Effector CD4-positive, alpha-beta T cell (primary cell): ENCODE results near the gene PRLH.
"Not testable (repeated sequence)": the region's sequence is repeated elsewhere in the genome, so short reads cannot be mapped to it uniquely, and the experiment has no call there.

Experiments used
- DNase-seq: peaks from one replicate; pipeline ENCODE4 v3.0.0-alpha.2; 2020

Gene PRLH

DNA sequence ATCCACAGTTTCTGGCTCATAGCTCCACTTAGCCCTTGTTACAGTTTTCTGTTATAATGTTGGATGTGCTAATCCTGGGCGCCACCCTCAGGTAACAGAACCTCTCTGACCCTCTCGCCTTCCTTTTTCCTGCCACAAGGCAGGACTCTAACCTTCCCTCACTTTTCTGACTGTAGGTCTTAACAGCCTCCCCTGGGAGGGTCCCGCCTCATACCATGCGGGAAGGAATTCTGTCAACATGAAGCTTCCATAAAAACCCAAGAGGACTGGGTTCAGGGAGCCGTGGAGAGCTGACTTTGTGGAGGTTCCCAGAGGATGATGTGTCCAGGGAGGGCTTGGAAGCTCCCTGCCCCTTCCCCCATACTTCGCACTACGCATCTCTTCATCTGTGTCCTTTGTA, 36.0 kb downstream of the PRLH start:
- no peak for DNase-seq

DNA sequence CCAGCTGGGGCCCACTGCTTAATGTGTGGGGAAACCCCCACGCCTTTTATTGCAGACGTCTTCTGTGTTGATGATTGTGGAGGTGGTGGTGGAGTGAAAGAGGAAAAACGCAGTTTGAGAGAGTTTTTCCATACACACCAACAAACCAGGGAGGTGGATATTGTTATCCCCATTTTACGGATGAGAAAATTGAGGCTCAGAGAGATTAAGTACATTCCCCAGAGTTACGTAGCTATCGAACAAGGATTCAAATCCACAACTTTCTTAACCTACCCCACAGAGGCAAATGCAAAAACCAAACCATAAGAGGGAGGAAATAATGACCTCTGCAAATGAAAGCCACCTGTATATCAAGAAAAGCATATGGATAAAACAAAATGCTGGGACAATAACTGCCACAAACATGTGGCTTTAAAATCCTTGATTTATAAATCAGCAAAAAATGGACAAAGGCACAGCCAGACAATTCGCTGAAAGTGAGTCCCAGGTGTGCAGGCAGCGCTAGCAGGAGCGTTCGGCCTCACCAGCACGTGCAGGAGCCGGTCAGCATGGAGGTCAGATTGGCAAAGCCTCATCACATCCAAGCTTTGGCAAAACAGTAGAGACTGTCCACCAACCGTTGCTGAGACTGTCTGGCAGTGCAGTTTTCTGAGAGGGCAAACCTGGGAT, 36.8 kb downstream of the PRLH start:
- DNase-seq: no peak

DNA sequence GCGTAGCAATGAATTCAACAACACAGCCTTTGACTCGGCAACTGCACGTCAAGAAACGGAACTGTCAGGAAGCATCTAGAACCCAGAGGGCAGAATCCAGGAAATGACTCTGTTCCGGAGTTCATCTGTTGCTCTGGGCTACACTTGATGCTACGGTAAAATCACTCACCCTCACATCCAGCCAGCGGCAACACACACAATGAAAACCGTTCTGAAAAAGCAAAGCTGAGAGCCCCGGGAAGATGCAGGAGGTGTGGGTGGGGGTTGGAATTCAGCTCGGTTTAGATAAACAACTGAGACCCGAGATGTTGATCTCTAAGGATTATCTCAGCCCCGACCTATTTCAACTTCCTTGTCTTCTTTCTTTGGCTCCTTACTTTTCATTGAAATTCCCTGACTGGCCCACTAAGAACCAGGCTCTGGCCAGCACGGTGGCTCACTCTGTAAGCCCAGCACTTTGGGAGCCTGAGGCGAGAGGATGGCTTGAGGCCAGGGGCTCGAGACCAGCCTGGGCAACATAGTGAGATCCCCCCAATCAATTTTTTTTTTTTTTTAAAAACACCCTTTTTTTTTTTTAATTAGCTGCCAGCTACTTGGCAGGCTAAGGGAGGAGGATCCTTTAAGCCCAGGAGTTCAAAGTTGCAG, 37.5 kb downstream of the PRLH start:
- DNase-seq: peak; percentile 47

DNA sequence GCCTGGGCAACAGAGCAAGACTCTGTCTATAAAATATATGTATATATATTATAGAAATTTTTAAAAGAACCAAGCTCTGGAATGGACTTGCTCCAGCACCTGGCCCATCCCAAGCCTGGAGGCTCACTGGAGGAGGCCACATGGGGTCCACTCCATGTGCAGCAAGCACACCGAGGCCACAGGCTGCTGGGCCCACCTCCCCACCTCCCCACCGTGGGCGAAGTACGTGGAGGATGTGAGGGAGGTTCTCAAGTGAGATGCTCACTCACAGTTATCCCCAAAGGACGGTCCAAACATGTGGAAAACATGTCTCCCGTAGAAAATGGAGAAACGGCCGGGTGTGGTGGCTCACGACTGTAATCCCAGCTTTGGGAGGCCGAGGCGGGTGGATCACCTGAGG, 38.0 kb downstream of the PRLH start:
- DNase-seq: no peak

DNA sequence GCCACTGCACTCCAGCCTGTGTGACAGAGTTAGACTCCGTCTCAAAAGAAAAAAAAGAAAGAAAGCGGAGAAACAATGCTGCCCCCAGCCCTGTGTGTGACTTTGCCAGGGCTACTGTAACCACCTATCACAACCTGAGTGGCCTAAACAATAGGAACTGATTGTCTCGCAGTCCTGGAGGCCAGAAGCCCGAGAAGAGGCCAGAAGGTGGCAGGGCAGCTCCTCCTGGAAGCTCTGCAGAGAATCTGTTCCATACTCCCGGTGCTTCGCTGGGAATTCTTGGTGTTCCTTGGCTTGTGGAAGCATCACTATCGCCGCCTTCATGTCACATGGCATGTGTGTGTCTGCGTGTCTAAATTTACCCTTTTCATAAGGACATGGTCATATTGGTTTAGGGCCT, 38.6 kb downstream of the PRLH start:
- DNase-seq: no peak

DNA sequence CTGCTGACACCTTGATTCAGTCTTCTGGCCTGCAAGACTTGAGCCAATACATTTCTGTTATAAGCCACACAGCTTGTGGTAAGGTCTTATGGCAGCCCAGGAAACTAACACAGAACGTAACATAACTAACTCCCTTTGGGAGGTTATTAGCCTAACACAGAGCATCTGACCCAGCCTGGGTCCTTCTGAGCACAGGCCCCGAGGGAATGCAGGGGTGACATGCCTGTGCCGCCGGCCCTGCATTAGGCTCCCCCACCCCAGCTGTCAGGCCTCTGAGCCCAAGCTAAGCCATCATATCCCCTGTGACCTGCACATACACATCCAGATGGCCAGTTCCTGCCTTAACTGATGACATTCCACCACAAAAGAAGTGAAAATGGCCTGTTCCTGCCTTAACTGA, 40.1 kb downstream of the PRLH start:
- DNase-seq: not testable (repeated sequence)

DNA sequence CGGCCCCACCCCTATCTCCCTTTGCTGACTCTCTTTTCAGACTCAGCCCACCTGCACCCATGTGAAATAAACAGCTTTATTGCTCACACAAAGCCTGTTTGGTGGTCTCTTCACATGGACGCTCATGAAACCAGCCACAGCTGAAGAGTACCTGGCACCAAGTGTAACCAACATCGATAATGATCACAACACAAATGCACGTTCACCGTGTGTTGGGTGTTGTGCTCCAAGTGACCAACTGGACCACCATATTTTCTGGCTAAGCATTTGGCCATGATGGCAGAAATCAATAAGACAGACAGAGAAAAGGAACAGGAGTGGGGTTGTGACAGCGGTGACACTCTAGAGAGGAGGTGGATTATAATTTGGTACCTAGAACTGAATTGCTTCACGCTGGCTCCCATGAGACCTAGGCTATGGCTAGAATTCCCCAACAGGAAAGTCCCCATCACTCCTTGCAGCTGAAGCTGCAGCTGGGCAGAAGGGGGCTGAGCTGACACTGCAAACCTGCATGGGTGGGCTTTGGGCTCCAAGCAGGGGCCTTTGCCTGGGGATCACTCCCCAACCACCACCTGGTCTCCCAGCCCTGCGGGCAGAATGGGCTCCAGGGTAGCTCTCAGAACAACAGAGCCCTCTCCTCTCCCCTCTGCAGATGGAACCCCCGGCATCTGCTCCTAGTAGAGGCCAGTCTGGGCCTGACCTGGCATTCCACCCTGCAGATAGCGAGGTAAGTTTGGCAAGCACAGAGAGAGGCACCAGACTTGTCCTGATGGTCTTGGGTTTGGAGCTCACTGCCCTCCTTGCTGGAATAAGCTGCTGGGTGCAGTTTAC, 46.4 kb downstream of the PRLH start:
- no peak for DNase-seq

DNA sequence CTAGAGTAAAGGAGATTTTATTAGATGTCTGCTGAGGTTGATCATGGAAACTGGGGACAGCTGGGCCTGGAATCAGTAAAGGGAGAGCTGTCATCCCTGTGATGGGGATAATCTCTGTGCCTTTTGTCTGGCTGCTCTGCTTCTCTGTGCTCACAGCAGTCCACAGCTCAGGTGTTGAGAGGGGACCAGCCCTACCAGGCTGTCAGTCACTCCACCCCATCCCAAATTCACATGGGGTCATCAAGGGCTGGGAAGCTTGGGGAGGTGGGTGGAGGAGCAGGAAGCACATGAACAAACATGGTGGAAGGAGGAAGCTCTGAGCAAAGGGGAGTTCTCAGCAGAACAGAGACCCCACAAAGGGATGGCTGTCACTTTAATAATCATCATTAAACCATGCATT, 47.3 kb downstream of the PRLH start:
- no peak for DNase-seq

DNA sequence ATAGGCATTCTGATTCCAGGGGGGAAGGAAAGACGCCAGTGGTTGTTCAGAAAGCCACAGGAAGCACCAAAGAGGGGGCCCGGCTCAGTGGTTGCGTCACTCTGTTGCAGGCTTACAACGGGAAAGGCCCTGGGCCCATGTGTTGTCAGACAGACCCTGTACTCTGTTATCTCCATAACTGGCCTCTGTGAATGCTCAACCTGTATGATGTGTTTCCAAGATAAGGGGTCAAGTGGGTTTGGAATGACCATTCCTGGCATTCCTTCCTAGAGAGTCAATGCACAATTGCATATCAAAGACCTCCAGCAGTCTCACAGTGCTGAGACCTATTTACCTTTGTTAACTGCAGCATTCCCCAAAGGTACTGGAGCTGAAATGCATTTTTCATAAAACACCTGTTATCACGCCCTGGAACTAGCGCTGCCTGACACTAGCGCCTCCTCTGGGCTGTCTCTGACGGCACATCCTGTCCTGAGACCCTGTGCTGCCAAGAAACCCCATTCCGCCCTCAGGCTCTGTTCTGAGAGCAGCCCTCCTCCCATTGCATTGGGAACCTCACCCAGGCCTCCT, 47.9 kb downstream of the PRLH start:
- DNase-seq: no peak

DNA sequence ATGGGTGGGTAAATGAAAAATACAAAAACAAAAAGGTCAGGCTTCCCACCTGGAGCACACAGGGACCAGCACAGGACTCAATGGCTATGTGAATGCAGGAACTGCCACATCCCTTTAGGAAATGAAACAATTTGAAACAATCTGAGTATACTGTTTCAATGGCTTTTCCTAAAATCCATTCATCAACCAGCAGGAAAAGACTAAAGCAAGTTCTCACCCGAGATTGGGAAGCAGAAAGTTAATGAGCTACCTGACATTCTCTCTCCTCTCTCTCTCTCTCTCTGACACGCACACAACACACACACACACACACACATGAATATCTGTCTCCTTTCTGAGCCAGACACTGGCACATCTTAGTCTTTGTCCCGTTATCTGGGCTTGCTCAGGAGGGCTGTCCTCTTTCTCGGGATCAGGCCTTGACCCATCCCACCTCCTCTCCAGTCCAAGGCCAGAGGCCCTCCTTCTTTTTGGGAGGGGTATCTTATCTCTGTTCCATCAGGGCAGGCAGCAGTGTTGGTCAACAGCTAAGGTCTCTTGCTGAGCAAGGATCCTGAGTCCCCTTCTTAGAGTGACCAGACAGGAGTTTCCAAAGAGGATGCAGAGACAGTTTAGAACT, 49.4 kb downstream of the PRLH start:
- DNase-seq: no peak

DNA sequence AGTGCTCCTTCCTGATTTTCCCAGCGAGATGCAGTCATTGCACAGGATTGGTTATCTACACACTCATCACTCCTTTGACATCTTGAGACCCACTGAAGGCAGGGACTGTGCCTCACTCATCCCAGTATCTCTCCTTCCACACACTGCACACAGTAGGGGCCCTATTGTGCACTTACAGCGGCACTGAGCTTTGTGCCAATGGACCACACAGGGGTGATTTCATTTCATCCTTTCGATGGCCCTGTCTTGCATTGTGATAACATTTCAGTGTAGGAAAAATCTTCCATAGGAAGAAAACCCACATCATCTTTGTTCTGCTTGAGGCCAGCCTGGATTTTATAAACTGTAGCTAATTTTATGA, 50.0 kb downstream of the PRLH start:
- no peak for DNase-seq
